ENCODE results near the gene LMOD3.

GRCh38 chr3:69137412-69137811 is 15.0 kb upstream of the LMOD3 start:
- no peak for TF ChIP-seq CTCF (IDR thresholded peaks at IDR 0.05)
- no peak for TF ChIP-seq ZFX (IDR thresholded peaks at IDR 0.05; ENCODE audit: borderline replicate concordance)

All from 22Rv1 (cell line).